KMS-11 (cell line): ENCODE data around the gene MYADML2.

ENCODE experiments used
- H2AFZ ChIP-seq: fragments of 200-600 bp; sonication (generic); 2 replicates; pipeline ENCODE4 v1.6.1; 2016; ENCODE audit warnings: antibody characterized with exemption, mixed run types, low read depth
- H3K27ac ChIP-seq: fragments of 200-600 bp; sonication (generic); 2 replicates; pipeline ENCODE4 v1.6.1; 2016; ENCODE audit warnings: mild to moderate bottlenecking, mixed run types
- H3K27me3 ChIP-seq: fragments of 200-600 bp; sonication (generic); 2 replicates; pipeline ENCODE4 v1.6.1; 2017; ENCODE audit warnings: mild to moderate bottlenecking, low read depth, mixed run types, moderate library complexity; ENCODE audit not compliant: insufficient read depth
- H3K36me3 ChIP-seq: fragments of 200-600 bp; sonication (generic); 2 replicates; pipeline ENCODE4 v1.6.1; 2017; ENCODE audit warnings: mild to moderate bottlenecking, mixed run types; ENCODE audit not compliant: insufficient read depth
- H3K4me1 ChIP-seq: fragments of 200-600 bp; sonication (generic); 2 replicates; pipeline ENCODE4 v1.6.1; 2016; ENCODE audit warnings: mild to moderate bottlenecking, low read depth, mixed run types; ENCODE audit not compliant: poor library complexity, severe bottlenecking
- H3K4me2 ChIP-seq: fragments of 200-600 bp; sonication (generic); 2 replicates; pipeline ENCODE4 v1.7.0; 2016; ENCODE audit warnings: mild to moderate bottlenecking, mixed run types
- H3K4me3 ChIP-seq: fragments of 200-600 bp; sonication (generic); IDR thresholded peaks from 2 replicates; pipeline ENCODE4 v1.6.1; 2017; ENCODE audit warnings: low read depth, low read length, mixed read lengths; ENCODE audit not compliant: insufficient read depth
- H3K79me2 ChIP-seq: fragments of 200-600 bp; sonication (generic); 2 replicates; pipeline ENCODE4 v1.6.1; 2016; ENCODE audit warnings: low read depth, mixed run types; ENCODE audit not compliant: insufficient read depth
- H3K9ac ChIP-seq: fragments of 200-600 bp; sonication (generic); 2 replicates; pipeline ENCODE4 v1.6.1; 2016; ENCODE audit warnings: mild to moderate bottlenecking, mixed run types
- H4K20me1 ChIP-seq: fragments of 200-600 bp; sonication (generic); 2 replicates; pipeline ENCODE4 v1.6.1; 2016; ENCODE audit warnings: mild to moderate bottlenecking, mixed run types; ENCODE audit not compliant: insufficient read depth
- TF ChIP-seq, protein P1 (sequence below): fragments of 200-600 bp; sonication (generic); conservative IDR thresholded peaks from 2 replicates; pipeline ENCODE4 v1.6.1; 2017; ENCODE audit warnings: low read depth, mild to moderate bottlenecking, antibody characterized with exemption, low read length, moderate library complexity, mixed read lengths

MYADML2 gene

DNA sequence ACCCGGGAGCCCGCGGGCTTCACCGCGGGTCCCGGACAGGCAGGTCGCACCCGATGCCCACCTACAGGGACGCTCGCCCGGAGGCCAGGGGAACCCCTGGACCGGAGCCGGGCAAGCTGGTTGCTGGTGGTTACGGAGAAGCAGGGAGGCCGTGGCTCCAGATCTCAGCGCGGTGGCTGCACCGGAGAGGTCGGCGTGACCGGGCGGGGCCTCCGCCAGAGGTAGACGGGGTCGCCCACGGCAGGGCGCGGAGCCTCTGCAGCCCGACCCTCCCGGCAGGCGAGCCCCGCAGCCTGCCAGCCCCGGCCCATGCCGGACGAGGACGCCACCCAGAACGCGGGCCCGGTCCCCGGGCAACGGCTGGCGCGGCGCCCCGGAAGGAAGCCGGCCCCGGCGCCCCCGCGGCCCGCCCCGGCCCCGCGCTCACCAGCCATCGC, 36.2 kb downstream of the MYADML2 start:
- TF ChIP-seq, protein P1, sequence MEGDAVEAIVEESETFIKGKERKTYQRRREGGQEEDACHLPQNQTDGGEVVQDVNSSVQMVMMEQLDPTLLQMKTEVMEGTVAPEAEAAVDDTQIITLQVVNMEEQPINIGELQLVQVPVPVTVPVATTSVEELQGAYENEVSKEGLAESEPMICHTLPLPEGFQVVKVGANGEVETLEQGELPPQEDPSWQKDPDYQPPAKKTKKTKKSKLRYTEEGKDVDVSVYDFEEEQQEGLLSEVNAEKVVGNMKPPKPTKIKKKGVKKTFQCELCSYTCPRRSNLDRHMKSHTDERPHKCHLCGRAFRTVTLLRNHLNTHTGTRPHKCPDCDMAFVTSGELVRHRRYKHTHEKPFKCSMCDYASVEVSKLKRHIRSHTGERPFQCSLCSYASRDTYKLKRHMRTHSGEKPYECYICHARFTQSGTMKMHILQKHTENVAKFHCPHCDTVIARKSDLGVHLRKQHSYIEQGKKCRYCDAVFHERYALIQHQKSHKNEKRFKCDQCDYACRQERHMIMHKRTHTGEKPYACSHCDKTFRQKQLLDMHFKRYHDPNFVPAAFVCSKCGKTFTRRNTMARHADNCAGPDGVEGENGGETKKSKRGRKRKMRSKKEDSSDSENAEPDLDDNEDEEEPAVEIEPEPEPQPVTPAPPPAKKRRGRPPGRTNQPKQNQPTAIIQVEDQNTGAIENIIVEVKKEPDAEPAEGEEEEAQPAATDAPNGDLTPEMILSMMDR = no peak
- Histone ChIP-seq H2AFZ (peak overlapping the region; percentile 30; the same call in 1 of the 2 replicates), H3K9ac (peak overlapping the region; percentile 38; the same call in 1 of the 2 replicates), H3K4me3 (no peak overlapping the region), H4K20me1 (no peaks in the 10 kb centered on the region), H3K27ac (no peak overlapping the region), H3K4me1 (peaks cover 17% of the 10 kb centered on the region), H3K27me3 (no peaks in the 10 kb centered on the region), H3K79me2 (peaks cover 9% of the 10 kb centered on the region), H3K36me3 (peaks cover 20% of the 10 kb centered on the region; the same call in 1 of the 2 replicates), H3K4me2 (peak overlapping the region; percentile 96)

DNA sequence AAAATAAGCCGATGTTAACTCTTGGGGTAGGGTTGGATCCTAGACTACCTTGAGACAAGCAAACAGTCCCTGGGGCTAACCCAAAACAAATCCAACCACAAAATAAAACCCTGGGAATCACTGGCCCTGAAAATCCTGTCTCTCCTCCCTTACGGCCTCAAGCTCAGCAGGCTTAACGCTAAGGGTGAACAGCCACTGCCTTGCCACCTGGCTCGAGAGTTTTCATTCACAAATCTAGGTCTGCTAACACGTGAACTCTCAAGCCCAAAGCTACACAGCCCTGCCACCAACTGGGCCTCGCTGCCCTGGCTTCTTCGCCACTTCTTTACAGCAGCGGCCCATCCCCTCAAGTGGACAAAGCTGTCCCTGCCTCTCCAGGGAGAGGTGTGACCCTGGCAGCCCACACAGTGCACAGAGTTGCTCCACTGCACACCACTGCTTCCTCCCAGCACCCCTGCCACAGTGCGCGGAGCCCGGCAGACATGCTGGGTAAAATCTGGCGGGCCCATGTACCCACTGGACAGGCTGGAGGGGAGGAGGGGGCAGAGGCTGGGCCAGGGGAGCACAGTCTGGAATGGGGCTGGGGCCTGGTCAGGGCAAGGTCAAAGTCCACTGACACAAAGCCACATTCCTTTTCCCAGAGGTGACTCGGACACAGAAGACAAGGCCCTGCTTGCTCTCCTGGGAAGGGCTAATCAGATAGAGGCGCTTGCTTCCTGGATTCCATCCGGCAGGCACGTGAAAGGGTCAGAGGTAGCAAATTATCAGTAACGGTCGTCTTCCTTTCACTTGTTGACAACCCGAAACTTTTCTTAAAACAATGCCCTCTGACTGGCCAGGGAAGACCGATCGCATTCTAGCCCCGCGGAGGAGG, 36.8 kb downstream of the MYADML2 start:
- Histone ChIP-seq H3K9ac (peak overlapping the region; percentile 38; the same call in 1 of the 2 replicates), H3K4me2 (peak overlapping the region; percentile 96), H3K79me2 (peaks cover 8% of the 10 kb centered on the region), H3K27me3 (no peaks in the 10 kb centered on the region), H3K4me3 (no peak overlapping the region), H3K36me3 (peaks cover 14% of the 10 kb centered on the region; the same call in 1 of the 2 replicates), H4K20me1 (no peaks in the 10 kb centered on the region), H3K27ac (no peak overlapping the region), H2AFZ (peak overlapping the region; percentile 30; the same call in 1 of the 2 replicates), H3K4me1 (peaks cover 17% of the 10 kb centered on the region)
- TF ChIP-seq, protein P1 = no peak

DNA sequence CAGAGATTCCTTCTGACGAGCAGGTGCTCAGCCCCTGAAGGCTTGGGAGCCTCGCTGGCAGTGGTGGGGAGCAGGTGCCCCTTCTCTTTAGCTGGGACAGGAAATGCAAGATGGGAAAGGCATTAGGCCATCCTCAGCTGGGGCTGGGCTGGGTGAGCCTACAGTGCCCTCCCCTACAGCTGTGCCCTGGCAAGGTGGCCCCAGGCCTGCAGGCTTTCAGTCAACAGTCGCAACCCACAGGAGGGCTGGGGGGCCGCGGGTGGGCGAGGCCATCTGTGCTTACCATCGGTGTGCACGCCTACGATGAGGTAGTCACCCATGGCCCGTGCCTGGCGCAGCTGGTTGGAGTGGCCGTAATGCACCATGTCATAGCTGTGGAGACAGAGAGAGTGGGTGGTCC, 37.8 kb downstream of the MYADML2 start:
- Histone ChIP-seq H3K27ac (no peak overlapping the region), H3K4me2 (no peak overlapping the region), H3K36me3 (peaks cover 10% of the 10 kb centered on the region; the same call in 1 of the 2 replicates), H3K4me3 (no peak overlapping the region), H3K79me2 (peaks cover under 1% of the 10 kb centered on the region; the same call in 1 of the 2 replicates), H2AFZ (no peak overlapping the region), H3K27me3 (no peaks in the 10 kb centered on the region), H3K4me1 (peaks cover 17% of the 10 kb centered on the region), H3K9ac (no peak overlapping the region), H4K20me1 (no peaks in the 10 kb centered on the region)
- TF ChIP-seq, protein P1 = no peak

- no peaks in the 10 kb centered on the region for H4K20me1 ChIP-seq
- H3K27me3 ChIP-seq = no peaks in the 10 kb centered on the region
- H2AFZ ChIP-seq = no peak overlapping the region
- TF ChIP-seq, protein P1 = no peak
- H3K27ac ChIP-seq = no peak overlapping the region
- H3K4me1 ChIP-seq = peaks cover 17% of the 10 kb centered on the region
- no peak overlapping the region for H3K4me3 ChIP-seq
- no peak overlapping the region for H3K4me2 ChIP-seq
- H3K36me3 ChIP-seq = peaks cover 10% of the 10 kb centered on the region; the same call in 1 of the 2 replicates
- no peaks in the 10 kb centered on the region; the same call in 1 of the 2 replicates for H3K79me2 ChIP-seq
- no peak overlapping the region for H3K9ac ChIP-seq
Observed at GRCh38 chr17:81908793-81909192, 38.2 kb downstream of the MYADML2 start.
